SIG-M5 (cell line): ENCODE measurements around the gene MAPK8IP2.
"Not testable (repeated sequence)": the region's sequence is repeated elsewhere in the genome, so short reads cannot be mapped to it uniquely, and the experiment has no call there.

ENCODE experiments used
- DNase-seq: peaks from one replicate; lab custom pipeline; 2025; lab: John Stamatoyannopoulos, UW

The MAPK8IP2 gene

DNA sequence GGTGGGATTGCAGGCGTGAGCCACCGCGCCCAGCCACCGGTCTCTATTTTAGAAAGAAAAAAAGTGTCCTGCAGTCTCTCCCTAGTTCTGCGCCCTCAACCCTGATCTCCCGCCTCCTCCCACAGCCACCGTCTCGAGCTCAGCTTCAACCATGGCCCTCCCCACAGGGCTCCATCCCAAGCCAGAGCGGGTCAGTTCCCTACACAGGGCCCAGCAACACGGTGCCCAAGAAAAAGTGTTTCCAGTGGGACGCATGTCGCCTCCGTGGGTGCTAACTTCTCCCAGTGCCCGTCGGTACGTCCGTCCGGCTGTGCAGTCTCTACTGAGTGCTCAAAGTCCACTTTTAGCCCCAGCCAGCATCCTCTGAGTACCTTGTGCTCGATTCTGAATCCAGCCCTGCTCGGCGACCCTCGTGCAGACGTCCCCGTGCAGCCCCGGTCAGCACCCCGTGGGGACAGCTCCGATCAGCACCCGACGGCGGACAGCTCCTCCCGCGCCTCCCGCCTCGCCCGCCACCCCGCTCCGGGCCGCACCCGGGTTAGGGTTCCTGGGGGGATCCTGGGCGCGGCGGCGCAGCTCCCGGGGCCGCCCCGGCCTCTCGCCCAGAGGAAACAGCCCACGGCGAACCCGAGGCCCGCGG lies 657 bp upstream of the MAPK8IP2 start:
- DNase-seq = no peak

DNA sequence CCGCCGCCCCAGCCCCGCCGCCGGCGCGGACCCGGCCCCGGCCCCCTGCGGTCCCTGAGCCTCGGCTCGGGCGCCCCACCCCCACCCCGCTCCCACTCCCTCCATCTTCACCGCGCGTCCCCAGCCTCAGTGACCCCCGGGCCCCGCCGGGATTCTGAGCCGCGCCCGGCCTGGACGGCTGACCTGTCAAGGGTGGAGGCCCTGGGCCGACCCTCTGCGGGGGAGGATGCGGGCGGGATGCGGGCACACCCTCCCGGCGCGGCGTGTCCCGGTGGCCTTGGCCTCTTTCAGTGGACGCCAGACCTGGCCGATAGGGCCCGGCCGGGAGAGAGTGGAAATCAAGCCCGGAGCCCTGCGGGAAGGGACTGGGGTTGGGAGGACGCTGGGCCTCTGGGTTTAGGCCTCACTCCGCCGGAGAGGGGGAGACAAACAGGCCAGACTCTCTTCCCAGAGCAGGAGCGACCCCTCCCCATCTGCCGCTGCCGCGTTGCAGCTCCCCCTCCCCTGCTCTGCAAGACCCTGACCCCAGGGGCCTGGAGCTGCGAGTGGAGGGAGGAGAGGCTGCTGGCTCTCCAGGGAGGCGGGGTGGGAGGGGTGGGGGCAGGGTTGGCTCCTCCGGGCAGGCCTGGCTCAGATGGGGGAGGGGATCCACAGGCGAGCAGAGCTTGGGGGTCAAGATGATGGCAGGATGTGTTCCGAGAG lies 525 bp downstream of the MAPK8IP2 start:
- DNase-seq = no peak

DNA sequence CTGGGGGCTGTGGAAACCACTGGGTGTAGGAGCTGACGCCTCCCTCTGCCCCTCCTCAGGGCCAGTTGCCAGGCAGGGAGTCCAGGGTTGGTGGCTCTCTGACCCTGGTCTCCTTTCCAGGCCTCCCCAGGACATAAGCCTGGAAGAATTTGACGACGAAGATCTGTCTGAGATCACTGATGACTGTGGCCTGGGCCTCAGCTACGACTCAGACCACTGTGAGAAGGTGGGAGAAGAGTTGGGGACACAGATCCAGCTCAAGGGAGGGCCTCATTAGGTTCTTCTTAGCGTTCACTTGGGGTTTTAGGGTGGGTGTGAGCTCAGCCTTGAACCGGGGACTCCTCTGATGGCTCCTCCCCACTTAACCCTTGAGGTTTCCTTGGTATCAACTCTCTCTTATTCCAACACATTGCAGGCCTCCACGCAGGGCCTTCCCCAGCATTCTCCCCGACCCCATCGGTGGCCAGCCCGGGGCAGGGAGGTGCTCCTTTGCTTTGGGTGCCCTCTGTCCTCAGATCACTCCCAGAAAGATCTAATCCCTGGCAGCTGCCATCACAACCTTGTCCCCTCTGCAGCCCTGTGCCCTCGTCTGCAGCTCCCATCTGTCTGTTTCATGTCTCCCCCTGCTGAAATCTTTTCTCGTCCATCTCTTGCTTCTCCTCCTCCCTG lies 1.2 kb downstream of the MAPK8IP2 start:
- no peak for DNase-seq

DNA sequence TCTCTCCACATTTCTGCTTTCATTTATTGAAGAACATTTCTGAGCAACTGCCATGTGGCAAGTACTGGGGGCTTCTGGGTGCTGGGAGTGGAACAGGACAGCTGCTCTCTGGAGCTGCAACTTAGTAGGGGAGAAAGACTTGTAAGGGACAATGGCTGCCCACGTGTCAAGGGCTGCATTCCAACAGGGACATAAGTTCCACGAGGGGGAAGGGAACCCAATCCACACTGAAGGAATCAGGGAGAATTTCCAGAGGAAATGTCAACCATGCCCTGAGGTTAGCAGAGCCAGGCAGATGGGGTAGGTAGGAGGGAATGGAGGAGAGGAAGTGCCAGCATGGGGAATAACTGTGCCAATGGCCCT lies 1.7 kb downstream of the MAPK8IP2 start:
- DNase-seq = no peak

DNA sequence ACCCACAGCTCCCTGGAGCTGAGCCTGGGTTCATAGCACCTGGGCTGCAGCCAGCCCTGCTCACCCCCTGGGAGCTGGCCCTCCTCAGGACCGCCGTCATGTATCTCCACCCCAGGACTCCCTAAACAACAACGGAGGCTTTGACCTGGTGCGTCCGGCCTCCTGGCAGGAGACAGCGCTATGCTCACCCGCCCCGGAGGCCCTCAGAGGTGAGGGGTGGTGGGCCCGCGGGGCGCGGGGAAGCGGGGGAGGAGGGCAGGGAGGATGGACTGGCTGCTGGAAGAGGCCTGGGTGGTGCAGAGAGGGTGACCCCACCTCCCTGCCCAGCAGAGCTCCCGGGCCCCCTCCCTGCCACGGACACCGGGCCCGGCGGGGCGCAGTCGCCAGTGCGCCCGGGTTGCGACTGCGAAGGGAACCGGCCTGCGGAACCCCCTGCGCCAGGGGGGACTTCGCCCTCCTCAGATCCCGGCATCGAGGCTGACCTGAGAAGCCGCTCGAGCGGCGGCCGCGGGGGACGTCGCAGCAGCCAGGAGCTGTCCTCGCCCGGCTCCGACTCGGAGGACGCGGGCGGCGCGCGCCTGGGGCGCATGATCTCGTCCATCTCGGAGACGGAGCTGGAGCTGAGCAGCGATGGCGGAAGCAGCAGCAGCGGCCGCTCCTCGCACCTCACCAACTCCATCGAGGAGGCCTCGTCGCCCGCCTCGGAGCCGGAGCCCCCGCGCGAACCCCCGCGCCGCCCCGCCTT lies 3.1 kb downstream of the MAPK8IP2 start:
- DNase-seq = no peak

DNA sequence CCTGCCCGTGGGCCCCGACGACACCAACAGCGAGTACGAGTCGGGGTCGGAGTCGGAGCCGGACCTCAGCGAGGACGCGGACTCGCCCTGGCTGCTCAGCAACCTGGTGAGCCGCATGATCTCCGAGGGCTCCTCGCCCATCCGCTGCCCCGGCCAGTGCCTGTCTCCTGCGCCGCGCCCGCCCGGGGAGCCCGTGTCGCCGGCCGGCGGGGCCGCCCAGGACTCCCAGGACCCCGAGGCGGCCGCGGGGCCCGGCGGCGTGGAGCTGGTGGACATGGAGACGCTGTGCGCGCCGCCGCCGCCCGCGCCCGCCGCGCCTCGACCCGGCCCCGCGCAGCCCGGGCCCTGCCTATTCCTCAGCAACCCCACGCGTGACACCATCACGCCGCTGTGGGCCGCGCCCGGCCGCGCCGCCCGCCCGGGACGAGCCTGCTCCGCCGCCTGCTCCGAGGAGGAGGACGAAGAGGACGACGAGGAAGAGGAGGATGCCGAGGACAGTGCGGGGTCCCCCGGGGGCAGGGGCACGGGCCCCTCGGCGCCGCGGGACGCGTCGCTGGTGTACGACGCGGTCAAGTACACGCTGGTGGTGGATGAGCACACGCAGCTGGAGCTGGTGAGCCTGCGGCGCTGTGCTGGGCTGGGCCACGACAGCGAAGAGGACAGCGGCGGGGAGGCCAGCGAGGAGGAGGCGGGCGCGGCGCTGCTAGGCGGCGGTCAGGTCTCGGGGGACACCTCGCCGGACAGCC lies 3.8 kb downstream of the MAPK8IP2 start:
- no peak for DNase-seq

DNA sequence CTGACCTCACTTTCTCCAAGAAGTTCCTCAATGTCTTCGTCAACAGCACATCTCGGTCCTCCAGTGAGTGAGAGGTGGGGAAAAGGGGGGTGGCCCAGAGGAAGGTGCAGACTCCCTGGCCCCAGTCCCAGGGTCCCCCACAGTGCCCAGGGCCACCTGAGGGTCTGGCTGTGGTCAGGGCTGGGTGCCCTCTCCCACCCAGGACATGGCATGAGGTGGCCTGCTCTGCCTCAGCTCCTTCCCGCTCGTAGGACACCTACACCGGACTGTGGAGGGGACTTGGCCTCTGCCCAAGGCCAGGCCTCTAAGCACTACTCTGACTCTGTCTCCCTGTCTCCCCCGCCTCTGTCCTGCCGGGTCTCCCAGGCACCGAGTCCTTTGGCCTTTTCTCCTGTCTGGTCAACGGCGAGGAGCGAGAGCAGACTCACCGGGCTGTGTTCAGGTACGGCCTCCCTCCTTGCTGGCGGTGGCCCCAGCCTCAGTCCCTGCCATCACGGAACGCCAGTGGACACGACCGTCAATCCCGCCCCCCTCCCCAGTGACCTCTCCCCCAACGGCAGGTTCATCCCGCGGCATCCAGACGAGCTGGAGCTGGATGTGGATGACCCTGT lies 4.5 kb downstream of the MAPK8IP2 start:
- no peak for DNase-seq

DNA sequence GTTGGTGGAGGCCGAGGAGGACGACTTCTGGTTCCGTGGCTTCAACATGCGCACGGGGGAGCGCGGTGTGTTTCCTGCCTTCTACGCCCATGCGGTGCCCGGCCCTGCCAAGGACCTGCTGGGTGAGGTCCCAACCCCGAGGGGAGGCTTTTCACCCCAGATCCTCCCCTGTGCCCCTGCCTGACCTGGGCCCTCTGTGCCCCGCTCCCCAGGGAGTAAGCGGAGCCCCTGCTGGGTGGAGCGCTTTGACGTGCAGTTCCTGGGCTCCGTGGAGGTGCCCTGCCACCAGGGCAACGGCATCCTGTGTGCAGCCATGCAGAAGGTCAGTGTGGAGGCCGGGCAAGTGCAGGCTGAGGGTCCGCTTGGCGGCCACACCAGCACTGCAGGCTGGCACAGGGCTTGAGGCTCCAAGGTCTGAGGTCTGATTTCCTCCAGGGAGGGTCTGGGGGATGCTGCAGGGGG lies 5.1 kb downstream of the MAPK8IP2 start:
- DNase-seq = no peak

DNA sequence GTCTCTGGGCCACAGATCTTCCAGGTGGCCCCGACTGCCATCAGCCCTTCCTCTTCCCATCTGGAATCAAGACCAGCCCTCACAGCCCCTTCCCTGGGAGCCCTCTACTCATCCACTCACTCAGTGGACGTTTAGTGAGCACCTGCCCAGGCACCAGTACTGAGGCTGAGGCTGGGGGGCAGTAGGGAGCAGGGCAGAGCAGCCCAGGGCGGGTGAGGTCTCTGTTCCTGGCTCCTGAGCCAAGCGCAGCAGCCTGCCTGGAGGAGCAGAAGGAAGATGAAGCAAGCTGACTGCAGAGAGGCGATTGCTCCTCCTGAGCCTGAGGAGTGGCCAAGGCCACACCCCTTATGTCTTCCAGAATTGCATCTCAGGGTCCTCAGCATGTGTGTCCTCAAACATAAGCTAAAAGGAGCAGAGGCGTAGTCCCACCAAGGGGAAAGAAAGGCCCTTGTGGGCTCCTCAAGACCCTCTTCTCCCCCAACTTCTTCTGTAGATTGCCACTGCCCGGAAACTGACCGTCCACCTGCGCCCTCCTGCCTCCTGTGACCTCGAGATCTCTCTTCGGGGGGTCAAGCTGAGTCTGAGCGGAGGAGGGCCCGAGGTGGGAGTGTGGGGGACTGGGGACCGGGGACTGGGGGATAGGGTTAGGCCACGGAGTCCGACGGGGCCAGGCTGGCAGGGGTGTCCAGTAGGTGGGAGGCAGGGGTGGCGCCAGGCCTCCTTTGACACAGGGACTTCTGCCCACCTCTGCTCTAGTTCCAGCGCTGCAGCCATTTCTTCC lies 5.8 kb downstream of the MAPK8IP2 start:
- DNase-seq = no peak

DNA sequence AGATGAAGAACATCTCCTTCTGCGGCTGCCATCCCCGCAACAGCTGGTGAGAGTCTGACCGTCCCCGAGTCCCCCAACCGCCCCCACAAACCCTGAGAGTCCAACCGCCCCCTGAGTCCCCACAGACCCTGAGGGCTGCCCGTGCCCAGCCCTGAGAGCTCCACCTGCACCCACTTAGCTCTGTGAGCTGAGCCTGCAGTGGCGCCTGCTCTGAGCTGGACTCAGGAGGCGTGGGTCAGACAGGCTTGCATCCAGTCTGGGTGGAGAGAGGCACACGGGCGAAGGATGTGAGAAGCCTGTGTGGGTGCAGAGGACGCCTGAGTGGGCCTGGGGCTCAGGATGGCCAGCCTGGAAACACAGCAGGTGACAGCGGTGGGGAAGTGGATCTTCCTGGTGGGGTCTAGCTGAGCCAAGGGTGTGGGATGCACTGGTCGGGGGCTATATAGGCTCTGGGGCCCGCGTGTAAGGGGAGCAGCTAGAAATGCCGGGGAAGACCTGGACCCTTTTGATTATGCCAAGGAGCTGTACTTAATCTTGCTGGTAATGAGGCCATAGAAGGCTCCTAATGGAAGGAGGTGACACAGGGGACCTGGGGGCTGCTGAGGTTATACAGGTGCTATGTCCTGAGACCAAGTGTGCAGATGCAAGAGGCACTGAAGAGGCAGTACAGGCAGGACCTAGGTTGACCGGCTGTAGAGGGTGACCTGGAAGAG lies 6.5 kb downstream of the MAPK8IP2 start:
- DNase-seq = no peak

DNA sequence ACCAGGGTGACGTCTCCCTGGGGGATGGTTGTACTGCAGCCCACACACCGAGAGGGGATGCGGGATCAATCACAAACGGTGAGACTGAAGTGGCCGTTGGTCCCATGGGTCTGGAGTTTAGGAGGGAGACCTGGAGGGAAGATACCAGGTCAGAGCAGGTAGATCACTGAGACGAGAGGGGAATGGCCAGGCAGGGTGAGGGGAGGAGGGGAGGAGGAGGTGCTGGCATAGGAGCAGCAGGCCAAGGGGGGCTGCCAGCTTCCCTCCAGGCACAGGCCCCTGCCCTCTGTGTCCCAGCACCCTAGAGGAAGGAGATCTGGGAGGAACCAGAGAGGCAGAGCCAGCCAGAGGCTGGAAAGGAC lies 7.0 kb downstream of the MAPK8IP2 start:
- DNase-seq = no peak

DNA sequence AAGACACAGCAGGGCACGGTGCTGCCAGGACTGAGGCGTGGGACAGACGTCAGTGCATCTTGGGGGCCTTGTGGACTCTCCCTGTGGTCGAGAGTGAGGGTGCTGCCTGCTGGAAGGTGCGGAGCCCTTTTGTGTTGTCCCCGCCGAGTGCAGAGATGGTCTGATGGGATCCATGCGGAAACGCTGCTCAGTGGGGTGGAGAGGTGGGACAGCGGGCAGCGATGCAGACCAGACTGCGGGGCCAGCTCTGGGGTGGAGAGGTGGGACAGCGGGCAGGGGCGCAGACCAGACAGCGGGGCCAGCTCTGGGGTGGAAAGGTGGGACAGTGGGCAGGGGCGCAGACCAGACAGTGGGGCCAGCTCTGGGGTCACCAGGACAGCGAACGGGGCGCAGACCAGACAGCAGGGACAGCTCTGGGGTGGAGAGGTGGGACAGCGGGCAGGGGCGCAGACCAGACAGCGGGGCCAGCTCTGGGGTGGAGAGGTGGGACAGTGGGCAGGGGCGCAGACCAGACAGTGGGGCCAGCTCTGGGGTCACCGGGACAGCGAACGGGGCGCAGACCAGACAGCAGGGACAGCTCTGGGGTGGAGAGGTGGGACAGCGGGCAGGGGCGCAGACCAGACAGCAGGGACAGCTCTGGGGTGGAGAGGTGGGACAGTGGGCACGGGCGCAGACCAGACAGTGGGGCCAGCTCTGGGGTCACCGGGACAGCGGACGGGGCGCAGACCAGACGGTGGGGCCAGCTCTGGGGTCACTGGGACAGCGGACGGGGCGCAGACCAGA lies 7.7 kb downstream of the MAPK8IP2 start:
- not testable (repeated sequence) for DNase-seq

DNA sequence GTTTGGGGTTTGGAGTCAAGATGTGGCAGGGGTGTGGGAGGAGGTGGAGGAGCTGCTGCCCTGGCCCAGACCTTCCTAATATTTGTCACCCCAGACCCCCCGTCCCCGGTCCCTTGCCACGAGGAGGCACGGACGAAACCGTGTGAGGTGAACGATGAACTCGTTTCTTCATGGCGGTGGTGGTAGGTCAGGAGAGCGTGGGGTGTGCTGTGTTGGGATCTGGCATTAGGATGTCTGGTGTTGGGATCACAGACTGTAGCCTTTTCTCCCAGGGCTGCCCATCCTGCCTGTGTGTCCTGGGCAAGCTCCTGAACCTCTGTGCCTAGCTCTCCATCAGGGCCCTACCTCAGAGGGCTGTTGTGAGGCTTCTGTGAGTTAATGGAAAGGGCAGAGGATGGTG lies 8.4 kb downstream of the MAPK8IP2 start:
- DNase-seq = no peak

DNA sequence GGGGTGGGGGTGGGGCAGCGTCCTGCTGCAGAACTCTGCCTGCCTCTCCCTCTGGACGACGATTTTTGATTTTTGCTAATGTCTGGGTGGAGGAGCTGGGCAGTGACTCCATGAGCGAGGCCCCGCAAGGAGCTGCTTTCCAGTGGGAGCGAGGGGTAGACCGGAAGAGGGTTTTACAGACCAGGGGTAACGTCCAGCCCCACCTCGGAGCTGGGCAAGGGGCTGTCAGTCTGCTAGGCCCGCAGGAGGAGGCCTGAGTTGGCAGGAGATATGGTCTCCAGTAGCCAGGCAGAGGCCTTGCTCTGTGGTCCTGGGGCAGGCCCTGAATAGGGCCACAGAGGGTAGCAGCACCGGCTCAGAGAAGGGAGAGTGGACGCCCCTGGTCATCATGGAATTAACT lies 9.0 kb downstream of the MAPK8IP2 start:
- DNase-seq = no peak

DNA sequence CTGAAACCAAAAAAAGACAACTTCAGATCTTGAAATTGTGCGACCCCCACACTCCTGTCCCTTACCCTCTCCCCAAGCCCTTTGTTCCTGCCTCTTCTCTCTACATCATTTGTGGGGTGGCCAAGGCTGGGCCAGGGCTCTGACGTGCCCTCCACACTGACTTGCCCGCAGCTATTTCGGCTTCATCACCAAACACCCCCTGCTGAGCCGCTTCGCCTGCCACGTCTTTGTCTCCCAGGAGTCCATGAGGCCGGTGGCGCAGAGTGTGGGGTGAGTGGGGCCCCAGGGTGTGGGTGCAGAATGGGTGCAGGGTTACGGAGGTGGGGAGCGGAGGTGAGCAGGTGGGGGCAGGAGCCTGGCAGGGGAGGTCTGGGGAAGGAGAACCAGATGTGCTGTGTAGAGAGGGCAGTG lies 9.5 kb downstream of the MAPK8IP2 start:
- DNase-seq = no peak

DNA sequence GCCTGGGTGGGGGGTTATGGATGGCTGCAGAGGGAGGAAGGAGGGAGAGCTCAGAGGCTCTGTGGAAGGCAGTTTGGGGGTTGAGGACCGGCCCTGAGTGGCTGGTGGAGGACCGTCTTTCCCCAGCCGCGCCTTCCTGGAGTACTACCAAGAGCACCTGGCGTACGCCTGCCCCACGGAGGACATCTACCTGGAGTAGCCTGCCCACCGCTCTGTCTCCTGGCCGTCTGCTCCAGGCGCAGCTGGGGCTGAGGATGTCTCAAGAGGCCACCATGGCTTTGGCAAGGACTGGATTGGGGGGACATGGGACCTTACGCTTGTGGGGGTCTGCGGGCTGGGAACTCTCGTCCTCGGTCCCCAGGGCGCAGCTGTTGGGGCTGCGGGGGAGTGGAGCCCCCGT lies 10.0 kb downstream of the MAPK8IP2 start:
- DNase-seq = no peak

DNA sequence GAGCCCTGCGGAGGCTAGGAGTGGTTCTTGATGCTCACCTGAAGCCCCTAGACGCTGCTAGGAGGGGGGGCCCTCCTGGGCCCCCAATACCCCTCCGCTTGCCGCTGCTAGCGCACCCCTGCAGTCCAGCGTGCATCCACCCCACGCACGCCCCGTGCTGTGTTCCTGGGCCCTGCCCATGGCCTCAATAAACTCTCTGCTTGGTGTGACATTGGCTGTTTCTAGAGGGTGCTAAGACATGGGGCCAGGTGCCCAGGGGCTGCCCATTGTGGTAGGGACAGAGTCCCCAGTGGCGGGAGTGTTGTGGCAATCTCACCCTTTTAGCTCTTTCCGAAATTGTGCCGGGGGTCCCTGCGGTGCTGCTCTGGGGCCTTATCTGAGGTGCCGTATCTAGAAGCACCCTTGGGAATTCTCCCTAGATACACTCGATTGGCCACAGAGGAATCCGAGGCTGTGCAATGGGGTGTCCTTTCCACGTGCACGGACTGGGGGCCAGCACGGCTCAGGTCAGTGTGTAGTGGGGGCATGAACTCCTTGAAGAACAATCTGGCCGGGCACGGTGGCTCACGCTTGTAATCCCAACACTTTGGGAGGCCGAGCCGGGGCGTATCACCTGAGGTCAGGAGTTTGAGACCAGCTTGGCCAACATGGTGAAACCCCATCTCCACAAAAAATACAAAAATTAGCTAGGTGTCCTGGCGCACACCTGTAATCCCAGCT lies 10.9 kb downstream of the MAPK8IP2 start:
- DNase-seq = no peak

DNA sequence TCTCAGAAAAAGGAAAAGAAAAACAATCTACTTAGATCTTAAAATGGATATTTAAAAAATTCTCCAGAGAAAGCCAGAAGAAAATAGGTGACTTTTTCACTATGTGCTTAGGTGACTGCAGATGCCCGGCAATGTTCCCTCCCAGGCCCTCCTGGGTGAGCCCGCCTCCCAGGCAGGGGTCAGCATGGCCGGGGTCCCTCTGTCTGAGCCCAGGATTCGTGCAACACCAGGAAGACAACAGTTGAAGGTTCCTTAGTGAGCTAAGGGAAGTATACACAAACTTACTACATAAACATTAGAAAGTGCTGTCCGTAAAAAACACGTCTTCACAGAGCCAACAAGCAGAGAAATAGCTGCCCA lies 11.6 kb downstream of the MAPK8IP2 start:
- DNase-seq = no peak
